GM21717 (cell line): Measurements from ENCODE around the gene ISM1.
"Not testable (repeated sequence)": the region's sequence is repeated elsewhere in the genome, so short reads cannot be mapped to it uniquely, and the experiment has no call there.

ENCODE experiments used
- ATAC-seq: cut with Tn5 transposase; IDR thresholded peaks from one replicate; pipeline ENCODE4 v1.9.1; 2021; ENCODE audit warnings: mild to moderate bottlenecking, moderate library complexity; ENCODE audit not compliant: unreplicated experiment

The ISM1 gene

DNA sequence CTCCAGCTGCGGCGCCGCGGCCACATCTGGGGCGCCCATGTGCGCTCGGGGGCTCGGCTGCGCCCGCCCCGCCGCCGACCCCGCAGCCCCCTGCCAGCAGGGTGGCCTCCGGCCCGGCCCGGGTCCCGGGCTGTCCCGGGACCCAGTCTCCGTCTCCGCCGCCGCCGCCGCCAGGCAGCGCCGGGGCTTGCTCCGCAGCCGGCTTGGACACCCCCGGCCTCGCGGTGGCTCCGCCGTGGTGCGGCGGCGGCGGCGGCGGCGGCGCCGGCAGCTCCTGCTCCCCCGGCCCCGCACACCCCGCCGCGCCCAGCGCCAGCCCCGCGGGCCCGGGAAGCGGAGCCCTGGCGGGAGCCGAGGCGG lies 219 bp downstream of the ISM1 start:
- ATAC-seq = peak; percentile 27

DNA sequence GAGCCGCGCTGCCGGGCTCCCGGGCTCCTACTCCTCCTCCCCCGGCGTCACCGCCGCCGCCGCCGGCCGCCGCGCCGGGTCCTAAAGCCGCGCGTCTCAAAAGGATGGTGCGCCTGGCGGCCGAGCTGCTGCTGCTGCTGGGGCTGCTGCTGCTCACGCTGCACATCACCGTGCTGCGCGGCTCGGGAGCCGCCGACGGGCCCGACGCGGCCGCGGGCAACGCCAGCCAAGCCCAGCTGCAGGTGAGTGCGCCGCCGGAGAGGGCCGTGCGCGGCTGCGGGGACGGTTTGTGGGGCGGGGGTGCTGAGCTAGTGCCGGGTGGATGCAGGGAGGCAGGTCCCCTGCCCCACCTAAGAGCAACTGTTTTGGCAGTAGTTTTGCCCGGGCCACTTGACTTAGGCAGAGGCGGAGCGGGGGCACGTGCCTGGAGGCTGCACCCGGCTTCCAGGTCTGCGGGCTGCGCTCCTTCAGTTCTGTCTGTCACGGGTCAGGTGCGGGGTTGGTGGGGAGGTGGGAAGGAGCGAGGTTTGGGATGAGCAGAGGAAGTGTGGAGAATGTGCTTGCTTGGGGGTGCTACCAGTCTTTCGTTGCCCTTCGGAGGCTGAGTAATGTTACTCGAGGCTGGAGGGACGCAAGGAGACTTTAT lies 722 bp downstream of the ISM1 start:
- ATAC-seq = peak; percentile 74

DNA sequence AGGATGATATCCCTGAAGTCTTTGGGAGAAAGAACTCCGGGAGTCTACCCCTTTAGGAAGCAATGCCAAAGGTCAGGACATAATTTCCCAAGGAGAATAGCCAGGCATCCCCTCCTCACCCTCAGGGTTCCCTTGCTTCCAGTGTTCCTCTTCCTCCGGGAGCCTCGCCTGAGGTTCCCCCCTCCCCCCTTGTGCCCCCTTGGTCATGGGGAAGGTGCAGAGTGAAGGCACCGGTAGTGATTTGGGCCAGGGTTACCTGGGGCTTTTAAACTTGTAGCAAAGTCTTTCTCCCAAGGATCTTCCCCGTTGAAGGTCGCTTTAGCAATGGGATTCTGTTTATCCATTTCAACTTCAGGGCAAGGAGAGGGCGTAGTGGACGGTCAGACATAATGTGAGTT lies 1.2 kb downstream of the ISM1 start:
- no peak for ATAC-seq

DNA sequence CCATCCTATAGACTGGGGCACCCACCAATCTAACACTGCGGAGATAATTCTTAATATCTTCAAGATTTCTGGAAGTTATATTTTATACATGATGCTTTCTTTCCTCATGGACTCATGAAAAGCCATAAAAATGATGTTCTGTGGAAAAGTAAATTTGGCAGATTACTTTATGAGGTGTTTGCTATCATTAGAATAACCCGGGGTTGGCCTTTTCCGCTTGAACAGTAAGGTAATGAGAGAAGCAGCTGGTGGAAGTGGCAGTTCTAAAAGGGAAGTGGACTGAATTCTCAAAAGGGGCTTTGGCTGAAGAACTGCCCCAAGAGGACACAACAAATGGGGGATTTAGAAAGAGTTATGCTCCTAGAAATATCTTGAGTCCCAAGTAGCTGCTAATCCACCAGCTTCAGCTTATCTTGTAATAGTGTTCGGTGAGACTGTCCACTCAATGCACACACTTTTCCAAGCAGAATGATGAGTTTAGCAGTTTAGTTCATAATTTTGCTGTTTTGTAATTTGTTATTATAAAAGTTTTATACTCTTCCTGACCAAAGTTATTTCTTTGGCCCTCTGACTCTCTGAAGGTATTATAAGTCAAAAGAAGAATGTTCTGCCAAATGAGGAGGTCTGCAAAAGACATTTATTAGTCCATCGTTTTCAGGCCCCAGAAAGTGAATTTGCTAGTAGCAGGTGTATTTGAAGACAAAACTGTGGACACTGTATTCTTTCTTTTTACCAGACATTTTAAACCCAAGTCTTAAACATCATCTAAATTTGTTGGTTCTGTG lies 2.9 kb downstream of the ISM1 start:
- ATAC-seq = no peak

DNA sequence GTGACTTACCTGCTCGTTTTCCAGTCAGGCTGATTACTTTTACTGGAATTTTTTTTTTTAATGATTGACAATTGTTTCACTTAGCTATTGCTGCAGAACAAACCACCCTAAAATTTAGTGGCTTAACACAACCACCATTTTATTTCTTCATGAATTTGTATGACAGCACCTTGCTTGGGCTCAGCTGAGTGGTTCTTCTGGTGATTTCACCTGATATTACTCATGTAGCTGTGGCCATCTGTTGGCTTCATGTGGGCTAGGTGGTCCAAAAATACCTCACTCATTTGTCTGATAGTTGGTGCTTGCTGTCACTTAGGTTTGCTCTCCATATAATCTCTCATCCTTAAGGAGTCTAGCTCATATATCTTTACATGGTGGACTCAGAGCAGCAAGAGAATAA lies 5.3 kb downstream of the ISM1 start:
- no peak for ATAC-seq

DNA sequence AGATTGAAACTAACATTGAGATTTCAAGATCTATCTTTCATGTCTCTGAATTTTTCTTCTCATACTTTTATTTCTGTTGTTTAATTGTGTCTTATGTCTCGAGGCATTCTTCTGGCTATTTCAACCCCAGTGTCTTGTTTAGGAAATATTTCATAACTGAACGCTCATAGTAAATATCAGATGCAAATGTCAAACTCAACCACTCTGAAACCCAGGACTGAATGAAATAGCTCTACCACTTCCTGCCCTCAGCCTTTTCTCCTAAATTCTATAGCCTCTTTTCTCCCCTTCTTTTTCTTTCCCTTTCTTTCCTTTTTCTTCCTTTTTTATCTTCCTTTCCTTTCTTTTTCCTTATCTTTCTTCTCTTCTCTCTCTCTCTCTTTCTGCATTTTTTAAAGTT lies 7.7 kb downstream of the ISM1 start:
- no peak for ATAC-seq

DNA sequence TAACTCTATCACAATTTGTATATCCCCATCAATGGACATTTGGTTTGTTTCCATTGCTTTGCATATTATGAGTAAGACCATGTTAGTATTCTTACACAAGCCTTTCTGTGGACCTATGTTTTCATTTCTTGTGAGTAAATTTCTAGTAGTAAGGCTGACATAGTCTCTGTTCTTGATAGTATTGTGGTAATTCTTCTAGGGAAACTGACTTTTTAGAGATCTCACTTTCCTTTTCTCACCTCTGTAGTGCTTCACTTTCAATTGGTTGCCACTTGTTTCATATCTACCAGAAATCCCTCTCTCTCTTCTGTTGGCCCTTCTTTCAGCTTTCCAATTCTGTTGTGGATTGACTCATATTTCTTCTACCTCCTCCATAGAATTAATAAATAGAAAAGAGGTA lies 8.5 kb downstream of the ISM1 start:
- ATAC-seq = peak; percentile 90

DNA sequence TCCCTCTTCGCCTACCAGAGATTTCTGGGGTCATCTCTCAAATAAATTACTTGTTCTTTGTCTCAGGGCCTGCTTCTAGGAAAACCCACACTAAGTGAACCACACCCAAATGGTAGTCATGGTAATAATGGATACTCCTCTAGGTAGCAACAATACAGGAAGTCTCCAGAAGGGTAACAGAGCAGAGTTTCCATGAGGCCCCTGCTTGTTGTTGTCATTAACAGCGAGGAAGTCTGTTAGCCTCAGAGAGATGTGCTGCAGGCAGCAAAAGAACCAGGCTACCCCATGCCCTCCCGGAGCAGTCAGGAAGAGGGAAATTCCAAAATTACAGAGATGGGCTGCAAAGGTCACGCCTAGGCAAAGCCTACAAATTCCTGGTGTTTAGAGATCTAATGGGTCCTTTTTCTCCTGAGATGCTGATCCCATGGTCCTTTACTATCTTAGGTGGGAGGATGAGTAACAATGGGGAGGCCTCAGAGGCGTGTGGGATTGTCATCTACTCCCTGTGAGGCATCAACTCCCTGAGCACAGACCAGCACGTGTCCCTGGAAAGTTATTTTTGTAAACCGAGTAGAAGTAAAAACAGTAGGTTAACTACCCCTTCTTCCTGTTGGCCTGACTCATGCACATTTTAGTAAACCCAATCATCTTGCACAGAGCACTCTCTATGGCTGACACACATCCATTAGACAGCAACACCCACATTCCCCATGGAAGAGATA lies 10.1 kb downstream of the ISM1 start:
- no peak for ATAC-seq

DNA sequence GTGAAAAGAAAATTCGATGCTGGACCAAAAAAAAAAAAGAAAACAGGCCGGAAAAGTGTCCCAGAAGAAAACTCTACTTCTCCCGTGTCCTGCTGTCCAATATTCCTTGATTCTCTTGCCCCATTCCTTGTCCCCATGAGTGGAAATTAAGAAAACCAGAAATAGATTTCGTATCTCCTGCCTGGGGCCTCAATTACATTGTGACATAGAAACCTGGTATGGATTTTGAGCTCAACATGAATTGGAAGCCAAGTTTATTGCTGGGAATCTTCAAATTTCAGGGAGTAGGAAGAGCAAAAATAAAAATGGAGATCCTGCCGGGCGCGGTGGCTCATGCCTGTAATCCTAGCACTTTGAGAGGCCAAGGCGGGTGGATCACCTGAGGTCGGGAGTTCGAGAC lies 11.9 kb downstream of the ISM1 start:
- ATAC-seq = no peak

DNA sequence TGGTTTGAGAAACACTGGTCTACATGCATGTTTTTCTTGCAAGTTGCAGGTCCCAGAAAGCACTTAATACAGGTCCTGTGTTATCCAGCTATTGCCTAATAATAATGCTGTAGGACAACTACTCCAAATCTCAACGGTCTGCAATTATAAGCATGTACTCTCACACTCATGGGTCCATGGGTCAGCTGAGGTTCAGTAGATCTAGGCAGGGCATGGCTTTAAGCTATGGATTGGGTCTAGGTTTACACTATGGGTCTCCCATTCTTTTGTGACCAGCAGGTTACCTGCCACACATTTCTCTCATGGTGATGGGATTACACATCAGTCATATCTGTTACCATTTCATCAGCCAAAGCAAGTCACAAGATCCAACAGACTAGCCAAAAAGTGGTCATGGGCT lies 13.9 kb downstream of the ISM1 start:
- no peak for ATAC-seq

DNA sequence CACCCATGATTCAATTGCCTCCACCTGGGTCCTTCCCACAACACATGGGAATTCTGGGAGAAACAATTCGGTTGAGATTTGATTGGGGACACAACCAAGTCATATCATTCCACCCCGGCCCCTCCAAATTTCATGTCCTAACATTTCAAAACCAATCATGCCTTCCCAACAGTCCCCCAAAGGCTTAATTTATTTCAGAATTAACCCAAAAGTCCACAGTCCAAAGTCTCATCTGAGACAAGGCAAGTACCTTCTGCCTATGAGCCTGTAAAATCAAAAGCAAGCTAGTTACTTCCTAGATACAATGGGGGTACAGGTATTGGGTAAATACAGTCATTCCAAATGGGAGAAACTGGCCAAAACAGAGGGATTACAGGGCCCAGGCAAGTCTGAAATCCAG lies 15.3 kb downstream of the ISM1 start:
- ATAC-seq = not testable (repeated sequence)

DNA sequence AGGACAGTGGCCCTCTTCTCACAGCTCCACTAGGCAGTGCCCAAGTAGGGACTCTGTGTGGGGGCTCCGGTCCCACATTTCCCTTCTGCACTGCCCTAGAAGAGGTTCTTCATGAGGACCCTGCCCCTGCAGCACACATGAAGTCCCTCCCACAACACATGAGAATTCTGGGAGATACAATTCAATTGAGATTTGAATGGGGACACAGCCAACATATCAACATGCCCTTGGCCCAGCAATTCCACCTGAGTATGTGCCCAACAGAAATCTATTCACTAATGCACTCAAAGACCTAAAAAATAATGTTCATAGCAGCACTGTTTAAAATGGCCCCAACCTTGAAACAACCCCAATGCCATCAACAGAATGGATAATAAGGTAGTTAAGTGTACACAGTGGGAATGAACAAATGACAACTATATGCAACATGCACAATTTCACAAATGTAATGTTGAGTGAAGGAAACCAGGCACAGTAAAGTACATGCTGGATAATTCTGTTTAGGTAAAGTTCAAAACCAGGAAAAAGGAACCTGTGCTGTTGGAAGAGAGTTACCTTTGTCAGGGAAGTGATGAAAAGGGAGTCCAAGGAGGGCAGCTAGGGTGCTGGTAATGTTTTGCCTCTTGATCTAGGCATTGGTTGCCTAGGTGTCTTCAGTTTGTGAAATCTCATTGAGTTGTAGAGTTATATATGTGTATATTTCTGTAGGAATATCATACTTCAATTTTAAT lies 16.1 kb downstream of the ISM1 start:
- ATAC-seq = no peak

DNA sequence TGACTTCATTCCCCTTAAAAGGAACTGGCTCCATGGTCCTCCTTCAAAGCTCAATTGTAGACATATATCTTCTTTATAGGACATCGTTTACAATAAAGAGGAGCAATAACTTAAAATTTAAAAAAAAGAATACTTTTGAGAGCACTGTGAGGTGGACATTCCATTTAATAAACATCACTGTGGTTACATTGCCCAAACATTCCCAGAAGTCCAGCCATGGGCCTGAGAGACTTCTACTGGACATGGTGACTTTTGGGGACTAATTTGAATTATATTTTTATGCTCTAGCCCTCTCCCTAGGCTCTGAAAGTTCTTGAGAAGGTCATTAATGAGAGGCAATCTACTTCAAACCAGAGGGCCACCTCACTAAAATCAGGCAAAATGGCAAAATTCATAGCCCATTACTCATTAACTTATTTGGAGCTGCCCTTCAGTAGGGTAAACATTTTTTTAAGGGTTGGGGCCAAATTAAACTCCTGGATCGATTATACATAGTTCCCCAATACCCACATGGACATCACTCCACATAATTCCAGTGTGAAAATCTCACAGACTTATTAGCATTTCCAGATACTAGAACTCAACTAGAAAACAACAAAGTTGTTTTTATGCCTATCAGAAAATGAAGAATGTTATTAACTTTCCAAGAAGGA lies 17.1 kb downstream of the ISM1 start:
- no peak for ATAC-seq

DNA sequence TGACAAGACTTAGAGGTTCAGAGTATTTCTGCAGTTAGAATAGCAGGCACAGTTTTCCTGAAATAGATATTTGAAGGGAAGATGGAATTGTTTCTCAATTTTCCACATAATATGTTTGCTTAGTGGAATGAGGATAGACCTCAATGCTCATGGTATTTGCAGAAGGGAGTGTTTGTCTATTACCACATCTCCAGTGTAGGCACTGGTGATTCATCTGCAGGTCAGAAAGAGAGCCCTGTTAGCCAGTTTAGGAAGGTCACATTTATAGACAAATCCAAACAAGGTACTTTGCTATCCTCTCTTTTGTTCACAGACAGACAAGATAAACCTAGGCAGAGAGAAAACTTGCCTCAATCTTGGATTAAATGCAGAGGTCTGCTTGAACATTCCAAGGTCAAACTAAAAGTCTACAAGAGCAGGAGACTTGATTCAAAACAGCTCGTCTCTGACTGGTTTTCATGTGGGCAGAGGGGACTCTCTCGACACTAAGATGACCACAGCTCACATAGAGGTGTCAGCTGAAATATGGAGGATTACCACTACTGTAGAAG lies 22.8 kb downstream of the ISM1 start:
- no peak for ATAC-seq

DNA sequence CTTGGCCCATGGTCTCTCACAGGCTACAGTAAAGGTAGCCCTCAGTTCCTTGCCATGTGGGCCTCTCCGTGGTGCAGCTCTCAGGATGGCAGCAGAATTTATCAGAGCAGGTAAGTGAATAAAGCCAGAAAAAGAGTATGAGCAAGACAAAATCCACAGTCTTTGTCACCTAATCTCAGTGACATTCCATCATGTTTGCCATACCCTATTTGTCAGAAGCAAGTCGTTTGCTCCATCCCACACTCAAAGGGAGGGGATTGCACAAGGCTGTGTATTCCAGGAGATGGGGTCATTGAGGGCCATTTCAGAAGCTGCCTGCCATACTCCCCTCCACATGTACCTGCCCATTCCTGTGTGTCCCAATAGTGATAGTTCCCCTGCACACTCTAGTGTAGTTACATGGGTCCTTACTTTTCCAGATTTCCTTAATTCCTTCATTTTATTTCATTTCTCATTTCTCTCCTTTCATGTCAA lies 24.2 kb downstream of the ISM1 start:
- ATAC-seq = no peak

DNA sequence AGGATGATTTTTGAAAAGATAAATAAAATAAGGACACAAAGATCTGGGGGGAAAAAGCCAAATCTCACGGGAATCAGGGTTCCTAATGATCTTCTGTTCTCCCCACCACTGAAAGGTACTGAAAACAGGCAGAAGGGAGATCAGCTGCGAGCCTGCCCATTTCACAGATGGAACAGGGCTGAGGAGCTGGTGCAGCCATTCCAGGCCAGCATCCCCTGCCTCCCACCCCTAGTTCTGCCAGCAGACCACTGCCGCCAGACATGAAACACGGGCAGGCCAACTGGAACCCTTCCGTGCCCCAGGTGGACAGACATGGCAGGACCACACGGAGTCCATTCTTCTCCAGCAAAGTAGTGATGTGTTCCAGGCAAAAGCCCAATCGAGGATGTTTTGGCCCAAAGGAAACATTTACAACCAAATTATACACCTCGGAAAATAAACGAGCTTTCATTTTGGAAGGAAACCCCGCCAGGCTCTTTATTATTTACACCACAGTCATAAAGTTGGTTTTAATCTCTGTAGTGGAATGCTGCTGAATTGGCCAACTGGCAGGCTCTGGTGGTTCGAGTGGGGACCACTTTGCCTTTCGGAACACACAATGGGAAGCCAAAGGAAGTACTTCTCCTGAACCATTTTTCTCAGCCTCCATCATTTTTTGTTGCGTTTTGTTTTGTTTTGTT lies 28.2 kb downstream of the ISM1 start:
- ATAC-seq = no peak

DNA sequence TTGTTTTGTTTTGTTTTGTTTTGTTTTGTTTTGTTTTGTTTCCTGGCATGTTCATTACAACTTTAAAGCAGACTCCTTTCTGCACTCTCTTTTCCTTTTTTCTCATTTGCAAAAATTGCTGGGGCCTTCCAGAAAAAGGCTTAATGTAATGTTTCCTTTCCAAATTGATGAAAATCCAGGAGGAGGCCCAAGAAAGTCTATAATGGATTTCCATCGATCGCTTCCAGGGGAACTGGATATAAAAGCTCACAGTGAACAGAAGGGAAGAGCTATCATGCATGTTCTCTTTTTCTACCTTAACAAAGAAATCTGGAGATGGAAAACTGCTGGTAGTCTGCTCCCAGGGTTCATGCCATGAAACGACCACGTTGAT lies 28.7 kb downstream of the ISM1 start:
- ATAC-seq = no peak

DNA sequence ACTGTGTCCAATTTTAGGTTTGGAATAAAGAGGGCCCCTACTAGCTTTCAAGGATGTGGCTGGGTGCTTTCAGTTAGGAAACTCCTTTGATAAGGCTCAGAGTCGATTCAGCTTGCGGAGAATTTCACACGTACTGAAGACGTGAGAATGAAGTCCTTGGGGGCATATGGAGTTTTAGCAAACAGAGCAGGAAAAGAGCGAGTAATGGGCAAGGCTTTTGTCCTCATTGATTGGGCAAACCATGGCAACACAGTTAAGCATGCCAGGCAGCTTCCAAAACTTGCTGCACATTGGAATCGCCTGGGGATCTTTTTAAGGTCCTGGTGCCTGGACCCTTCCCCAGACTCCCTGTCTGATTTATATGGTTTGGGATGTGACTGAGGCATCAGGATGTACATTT lies 29.2 kb downstream of the ISM1 start:
- no peak for ATAC-seq

DNA sequence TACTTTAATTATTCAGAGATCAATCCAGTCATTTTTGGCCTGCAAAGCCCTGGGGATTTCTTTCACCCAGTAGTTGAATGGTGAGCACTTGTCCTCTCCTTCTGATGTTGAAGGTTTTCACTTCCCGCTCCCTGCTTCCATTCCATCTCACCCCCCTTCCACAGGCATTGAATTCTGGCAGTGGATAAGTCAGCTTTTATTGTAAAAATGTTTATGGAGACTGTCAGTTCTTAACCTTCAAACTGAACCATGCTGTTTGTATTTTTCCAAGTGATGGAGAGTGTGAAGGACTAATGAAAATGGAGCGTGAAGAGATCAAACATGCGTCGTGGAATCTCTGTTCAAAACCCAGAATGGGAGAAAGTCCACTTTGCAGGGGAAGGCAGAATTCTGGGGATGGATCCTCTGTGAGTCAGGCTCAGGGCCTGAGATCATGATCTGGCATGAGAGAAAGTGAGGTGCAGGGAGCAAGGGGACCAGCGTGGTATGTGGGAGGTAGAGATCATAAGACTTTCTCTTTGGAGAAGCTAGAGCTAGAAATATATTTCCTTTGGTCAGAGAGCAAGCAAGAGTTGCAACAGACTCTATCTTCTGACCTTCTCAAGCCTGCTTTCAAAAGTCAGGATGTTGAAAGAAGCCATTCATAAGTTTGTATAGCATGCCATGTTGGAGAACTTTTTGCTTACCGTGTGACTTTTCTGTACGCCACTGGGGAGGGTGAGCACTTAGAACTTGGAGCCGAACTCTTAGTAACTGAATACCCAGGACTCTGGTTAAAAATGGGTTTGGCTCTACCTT lies 30.2 kb downstream of the ISM1 start:
- ATAC-seq = no peak
